Astrocyte (in vitro differentiated cells and primary cell): ENCODE data around the gene VPS13D.

Experiments used
- EZH2 ChIP-seq: IDR thresholded peaks from 2 replicates; pipeline ENCODE4 v1.6.1; 2012; ENCODE audit warnings: mild to moderate bottlenecking, low read length, inconsistent platforms; ENCODE audit not compliant: insufficient read depth
- TF ChIP-seq, protein P1 (sequence below): IDR thresholded peaks from 2 replicates; pipeline ENCODE4 v1.5.1; 2011; ENCODE audit warnings: low read depth, mild to moderate bottlenecking, inconsistent platforms, low read length, moderate library complexity; ENCODE audit not compliant: insufficient read depth

DNA sequence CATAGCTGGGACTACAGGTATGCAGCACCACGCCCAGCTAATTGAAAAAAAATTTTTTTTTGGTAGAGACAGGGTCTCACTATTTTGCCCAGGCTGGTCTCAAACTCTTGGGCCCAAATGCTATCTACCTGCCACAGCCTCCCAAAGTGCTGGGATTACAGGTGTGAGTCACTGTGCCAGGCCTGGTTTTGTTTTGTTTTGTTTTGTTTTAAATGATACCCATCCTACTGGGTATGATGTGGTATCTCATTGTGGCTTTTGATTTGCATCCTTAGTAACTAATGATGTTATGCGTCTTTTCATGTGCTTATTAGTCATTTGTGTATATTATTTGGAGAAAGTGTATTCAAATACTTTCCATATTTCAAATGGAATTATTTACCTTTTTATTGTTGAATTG, 142.3 kb downstream of the VPS13D start:
- TF ChIP-seq, protein P1, sequence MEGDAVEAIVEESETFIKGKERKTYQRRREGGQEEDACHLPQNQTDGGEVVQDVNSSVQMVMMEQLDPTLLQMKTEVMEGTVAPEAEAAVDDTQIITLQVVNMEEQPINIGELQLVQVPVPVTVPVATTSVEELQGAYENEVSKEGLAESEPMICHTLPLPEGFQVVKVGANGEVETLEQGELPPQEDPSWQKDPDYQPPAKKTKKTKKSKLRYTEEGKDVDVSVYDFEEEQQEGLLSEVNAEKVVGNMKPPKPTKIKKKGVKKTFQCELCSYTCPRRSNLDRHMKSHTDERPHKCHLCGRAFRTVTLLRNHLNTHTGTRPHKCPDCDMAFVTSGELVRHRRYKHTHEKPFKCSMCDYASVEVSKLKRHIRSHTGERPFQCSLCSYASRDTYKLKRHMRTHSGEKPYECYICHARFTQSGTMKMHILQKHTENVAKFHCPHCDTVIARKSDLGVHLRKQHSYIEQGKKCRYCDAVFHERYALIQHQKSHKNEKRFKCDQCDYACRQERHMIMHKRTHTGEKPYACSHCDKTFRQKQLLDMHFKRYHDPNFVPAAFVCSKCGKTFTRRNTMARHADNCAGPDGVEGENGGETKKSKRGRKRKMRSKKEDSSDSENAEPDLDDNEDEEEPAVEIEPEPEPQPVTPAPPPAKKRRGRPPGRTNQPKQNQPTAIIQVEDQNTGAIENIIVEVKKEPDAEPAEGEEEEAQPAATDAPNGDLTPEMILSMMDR, result no peak
- TF ChIP-seq EZH2, result no peak
